COLO668 (cell line): ENCODE results near the gene TEKT5.
"Not testable (repeated sequence)": the region's sequence is repeated elsewhere in the genome, so short reads cannot be mapped to it uniquely, and the experiment has no call there.

ENCODE experiments used
- DNase-seq: peaks from one replicate; lab custom pipeline; 2025; ENCODE audit not compliant: unreplicated experiment; lab: John Stamatoyannopoulos, UW

The TEKT5 gene

DNA sequence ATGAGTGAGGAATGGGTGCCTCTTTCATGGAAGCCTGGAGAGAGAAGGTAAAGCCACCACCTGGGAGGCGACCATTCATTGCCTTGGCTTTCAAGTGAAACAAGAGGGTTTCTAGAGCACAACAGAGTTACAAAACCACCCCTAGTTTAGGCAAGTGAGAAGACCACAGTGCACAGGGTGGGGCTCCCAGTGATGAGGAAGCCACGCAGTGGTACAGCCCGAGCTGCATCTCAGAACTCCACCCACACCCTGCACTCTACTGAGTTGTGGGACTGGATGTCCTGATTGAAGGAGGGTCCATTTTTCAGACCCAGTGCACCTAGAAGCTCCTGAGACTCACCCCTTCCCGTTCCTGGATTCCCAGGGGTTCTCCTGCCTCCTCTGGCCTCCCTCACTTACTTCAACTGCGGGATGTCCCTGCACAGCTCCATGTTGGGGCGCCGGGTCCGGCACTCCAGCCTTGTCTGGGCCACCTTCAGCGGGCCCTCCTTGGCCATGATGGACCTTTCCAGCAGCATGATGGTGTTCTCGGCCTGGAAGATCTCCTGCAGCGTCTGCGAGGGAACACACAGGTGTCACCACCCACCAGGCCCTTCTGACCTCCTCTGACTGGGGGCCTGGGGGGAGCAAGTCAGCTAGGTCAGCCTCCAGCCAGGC lies 59.2 kb downstream of the TEKT5 start:
- DNase-seq: no peak

DNA sequence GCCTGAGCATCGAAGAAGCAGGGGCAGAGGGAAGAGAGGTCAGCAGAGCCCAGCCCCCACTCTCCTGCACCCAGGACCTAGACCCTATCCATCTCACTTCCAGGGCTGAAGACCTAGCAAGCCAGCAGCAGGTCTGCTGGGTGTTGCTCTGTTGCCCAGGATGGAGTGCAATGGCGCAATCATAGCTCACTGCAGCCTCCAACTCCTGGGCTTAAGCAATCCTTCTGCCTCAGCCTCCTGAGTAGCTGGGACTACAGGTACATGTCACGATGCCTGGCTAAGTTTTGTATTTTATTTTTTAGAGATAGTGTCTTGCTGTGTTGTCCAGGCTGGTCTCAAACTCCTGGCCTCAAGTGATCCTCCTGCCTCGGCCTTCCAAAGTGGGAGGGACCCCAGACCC lies 61.3 kb downstream of the TEKT5 start:
- not testable (repeated sequence) for DNase-seq

- no peak for DNase-seq
Observed at GRCh38 chr16:10631886-10632285, 62.8 kb downstream of the TEKT5 start.

GRCh38 chr16:10629592-10629963 lies 65.2 kb downstream of the TEKT5 start:
- no peak for DNase-seq

DNA sequence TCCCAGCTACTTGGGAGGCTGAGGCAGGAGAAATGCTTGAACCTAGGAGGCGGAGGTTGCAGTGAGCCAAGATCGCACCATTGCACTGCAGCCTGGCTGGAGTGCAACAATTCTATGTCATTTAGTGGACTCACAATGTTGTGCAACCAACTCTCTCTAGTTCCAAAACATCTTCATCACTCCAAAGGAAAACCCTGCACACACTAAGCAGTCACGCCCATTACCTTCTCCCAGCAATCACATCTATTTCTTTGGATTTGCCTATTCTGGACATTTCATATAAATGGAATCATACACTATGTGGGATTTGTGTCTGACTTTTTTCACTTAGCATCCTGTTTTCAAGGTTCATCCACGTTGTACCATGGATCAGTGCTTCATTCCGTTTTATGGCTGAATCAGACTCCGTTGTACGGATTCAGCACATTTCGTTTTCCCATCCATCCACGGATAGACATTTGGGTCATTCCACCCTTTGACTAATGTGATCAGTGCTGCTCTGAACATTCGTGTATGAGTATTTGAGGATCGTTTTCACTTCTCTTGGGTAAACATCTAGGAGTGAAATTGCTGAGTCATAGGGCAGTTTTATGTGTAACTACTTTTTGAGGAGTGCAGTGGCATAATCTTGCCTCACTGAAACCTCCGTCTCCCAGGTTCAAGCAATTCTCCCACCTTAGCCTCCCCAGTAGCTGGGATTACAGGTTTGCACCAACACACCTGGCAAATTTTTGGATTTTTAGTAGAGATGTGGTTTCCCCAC lies 69.0 kb downstream of the TEKT5 start:
- no peak for DNase-seq

- peak; percentile 13 for DNase-seq
Observed at GRCh38 chr16:10624527-10624926, 70.2 kb downstream of the TEKT5 start.

GRCh38 chr16:10623059-10623458 lies 71.7 kb downstream of the TEKT5 start:
- no peak for DNase-seq

DNA sequence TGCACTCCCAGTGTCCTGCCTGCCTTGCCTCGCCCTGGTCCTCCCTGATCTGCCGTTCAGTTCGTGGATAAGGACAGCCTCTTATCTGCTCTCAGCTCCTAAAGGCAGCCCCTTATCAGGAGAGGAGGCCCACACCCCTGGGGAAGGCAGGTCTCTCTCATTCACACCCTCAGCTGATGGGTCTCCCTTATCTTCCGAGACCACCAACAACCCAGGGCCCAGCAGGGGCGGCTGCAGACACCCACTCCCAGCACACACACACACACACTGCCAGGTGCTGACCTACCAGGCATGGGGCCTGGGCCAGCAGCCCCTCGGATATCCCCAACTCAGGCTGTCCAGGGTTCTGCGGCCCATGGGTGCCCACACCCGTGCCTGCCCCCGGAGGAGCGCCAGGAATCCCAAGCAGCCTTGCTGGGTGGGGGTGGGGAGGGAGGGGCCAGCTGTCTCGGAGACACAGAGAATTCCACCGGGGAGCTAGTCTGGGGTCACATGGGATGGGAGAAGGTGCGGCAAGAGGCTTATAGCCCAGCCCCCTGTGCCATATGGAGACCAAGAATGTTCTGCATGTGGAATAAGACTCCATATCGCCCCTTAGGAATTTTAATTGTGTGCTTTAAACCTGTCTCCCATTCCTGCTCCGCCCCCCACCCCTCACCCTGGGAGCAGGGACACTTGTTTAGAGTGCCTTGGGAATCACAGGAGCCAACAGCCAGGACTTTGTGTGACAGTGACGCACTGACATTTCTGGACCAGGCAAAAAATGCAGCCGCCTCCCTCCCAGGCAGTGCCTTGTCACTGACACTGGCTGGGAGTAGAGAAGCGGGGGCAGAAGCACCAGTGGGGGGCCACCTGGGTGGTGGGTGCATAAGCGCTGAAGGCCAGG lies 72.5 kb downstream of the TEKT5 start:
- no peak for DNase-seq

DNA sequence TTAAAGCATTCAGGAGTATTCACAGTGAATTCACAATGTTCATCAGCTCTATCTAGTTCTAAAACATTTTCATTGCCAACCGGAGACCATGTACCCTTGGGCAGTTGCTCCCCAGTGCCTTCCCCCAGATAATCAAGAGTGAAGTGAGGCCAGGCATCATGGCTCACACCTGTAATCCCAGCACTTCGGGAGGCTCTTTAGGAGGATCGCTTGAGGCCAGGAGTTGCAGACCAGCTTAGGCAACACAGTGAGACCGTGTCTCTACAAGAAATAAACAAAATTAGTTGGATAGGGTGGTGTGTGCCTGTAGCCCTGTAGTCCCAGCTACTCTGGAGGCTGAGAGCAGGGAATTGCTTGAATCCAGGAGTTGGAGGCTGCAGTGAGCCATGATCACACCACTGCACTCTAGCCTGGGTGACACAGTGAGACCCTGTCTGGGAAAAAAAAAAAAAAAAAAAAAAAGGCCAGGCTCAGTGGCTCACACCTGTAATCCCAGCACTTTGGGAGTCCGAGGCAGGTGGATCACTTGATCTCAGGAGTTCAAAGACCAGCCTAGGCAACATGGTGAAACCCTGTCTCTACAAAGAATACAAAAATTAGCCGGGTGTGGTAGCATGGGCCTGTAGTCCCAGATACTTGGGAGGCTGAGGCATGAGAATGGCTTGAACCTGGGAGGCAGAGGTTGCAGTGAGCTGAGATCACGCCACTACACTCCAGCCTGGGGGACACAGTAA lies 73.3 kb downstream of the TEKT5 start:
- not testable (repeated sequence) for DNase-seq

- no peak for DNase-seq
Observed at GRCh38 chr16:10620120-10620519, 74.6 kb downstream of the TEKT5 start.

GRCh38 chr16:10619271-10619849 lies 75.4 kb downstream of the TEKT5 start:
- DNase-seq: no peak

DNA sequence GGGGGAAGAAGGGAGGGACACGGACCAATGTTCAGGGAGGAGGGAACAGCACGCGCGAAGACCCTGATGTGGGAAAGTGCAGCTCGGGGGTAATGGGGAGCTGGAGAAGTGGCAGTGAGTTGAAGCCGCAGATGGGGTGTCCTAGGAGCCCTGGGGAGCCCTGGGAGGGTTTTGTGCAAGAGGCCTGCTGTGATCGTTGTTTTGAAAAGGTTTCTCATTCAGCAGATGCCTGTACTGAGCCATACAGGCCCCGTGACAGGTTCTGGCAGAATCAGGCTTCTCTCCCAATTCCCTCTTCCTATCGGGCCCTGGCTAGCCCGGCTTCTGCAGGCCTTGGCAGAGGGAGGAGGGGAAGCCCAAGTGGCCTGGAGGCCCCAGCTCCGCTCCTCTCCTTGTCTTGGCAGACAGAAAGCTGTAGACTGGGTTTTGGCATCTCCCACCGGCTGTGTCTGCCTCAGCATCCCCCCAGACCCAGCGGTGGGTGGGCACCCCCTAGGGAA lies 76.0 kb downstream of the TEKT5 start:
- no peak for DNase-seq

GRCh38 chr16:10617662-10618420 lies 76.9 kb downstream of the TEKT5 start:
- peak; percentile 30 for DNase-seq

GRCh38 chr16:10616756-10617640 lies 77.7 kb downstream of the TEKT5 start:
- DNase-seq: peak; percentile 55

DNA sequence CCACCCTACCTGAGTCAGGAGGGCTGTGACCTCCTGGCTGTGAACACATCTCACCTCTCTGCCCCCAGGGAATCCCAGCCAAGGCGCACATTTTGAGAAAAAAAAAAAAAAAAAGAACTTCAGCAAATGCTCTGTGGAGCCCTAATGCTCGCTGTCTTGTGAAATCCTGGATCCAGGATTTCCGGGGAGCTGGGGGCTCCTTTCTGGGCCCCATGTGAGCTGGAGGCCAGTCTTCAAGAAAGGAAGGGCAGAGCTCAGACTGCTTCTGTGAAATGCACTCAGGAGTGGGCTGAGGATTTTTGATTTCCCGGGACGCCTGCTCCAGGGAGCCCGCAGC lies 78.3 kb downstream of the TEKT5 start:
- no peak for DNase-seq

DNA sequence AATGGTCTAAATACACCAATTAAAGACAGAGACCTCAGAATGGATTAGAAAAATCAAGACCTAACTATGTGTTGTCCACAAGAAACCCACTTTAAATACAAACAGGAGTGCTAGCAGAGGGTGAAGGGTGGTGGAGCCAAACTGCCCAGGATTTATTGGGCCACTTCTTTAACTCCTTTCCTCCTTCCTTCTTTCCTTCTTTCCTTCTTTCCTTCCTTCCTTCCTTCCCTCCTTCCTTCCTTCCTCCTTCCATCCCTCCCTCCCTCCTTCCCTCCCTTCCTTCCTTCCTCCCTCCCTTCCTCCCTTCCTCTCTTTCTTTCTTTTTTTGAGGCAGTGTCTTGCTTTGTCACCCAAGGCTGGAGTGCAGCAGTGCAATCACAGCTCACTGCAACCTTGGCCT lies 80.0 kb downstream of the TEKT5 start:
- no peak for DNase-seq

DNA sequence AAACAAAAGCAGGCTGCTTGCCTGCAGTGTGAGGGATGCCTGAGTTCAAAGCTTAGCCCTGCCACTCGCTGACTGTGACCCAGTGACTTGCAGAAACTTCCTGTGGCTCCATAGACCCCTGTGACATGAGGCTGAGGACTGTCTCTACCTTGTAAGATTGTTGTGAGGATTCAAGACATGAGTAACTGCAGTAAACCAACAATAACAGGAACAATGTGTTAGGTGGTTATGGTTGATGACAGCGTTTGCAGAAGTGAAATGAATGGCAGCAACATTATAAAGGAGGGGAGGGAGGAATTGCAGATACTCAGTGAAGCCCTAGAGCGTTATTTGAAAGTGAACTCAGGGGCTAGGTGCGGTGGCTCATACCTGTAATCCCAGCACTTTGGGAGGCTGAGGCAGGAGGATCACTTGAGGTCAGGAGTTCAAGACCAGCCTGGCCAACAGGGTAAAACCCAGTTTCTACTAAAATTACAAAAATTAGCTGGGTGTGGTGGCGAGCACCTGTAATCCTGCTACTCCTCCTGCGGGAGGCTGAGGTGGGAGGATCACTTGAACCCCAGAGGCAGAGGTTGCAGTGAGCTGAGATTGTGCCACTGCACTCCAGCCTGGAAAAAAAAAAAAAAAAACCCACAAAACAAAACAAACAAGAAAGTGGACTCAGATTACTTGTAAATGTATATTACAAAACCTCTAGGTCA lies 80.8 kb downstream of the TEKT5 start:
- no peak for DNase-seq

DNA sequence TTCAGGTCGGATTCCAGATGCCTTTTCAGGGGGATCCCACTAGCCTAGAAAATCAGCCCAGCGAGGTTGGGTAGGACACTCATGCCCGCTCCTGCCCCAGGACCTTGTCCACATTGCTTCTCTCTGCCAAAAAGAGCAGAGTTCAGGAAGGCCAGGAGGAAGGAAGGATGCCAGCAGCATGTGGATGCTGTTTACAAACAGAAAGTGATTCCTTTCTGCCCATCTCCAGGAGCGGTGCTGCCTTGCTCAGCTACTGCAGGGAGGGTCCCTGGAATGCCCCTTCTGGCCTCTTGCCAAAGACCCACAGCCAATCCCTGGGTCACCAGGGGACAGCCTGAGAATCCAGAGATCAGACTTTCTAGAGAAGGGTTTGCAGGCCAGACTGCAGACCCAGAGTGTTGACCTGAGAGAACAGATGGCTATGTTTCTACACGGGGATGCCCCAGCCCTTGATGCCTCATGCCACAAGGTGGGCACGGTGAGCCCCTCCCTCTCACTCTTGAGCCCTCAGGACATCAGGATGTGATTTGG lies 82.0 kb downstream of the TEKT5 start:
- no peak for DNase-seq
